Cardiac fibroblast (primary cell): ENCODE data around the gene ERVFRD-1.

Experiments
- DNase-seq, 2 donors: peaks; one replicate each; pipeline versions ENCODE4 v3.0.0 to v3.0.0-alpha.2; 2010; ENCODE audit warnings: low read depth in 2 of 2
- H3K4me3 ChIP-seq, 2 donors: replicated peaks in 1 of 2; 1 replicate in 1 of 2; 2 replicates in 1 of 2; pipeline ENCODE4 v1.5.1; 2011; ENCODE audit warnings: low read depth in 2 of 2, low read length in 2 of 2, mild to moderate bottlenecking in 2 of 2, moderate library complexity in 1 of 2
- TF ChIP-seq, protein P1 (sequence below): IDR thresholded peaks from one replicate; pipeline ENCODE4 v1.5.1; 2011; ENCODE audit warnings: low read depth, mild to moderate bottlenecking, low read length, inconsistent platforms

The ERVFRD-1 gene

GRCh38 chr6:11056871-11057270, 54.7 kb downstream of the ERVFRD-1 start:
- H3K4me3 ChIP-seq, result no peak overlapping the region
- TF ChIP-seq, protein P1, sequence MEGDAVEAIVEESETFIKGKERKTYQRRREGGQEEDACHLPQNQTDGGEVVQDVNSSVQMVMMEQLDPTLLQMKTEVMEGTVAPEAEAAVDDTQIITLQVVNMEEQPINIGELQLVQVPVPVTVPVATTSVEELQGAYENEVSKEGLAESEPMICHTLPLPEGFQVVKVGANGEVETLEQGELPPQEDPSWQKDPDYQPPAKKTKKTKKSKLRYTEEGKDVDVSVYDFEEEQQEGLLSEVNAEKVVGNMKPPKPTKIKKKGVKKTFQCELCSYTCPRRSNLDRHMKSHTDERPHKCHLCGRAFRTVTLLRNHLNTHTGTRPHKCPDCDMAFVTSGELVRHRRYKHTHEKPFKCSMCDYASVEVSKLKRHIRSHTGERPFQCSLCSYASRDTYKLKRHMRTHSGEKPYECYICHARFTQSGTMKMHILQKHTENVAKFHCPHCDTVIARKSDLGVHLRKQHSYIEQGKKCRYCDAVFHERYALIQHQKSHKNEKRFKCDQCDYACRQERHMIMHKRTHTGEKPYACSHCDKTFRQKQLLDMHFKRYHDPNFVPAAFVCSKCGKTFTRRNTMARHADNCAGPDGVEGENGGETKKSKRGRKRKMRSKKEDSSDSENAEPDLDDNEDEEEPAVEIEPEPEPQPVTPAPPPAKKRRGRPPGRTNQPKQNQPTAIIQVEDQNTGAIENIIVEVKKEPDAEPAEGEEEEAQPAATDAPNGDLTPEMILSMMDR, result no peak
- DNase-seq, result no peak

- no peak for DNase-seq
- H3K4me3 ChIP-seq, result no peak overlapping the region
- TF ChIP-seq, protein P1, result no peak
Observed at GRCh38 chr6:11055127-11055627, 56.3 kb downstream of the ERVFRD-1 start.

DNA sequence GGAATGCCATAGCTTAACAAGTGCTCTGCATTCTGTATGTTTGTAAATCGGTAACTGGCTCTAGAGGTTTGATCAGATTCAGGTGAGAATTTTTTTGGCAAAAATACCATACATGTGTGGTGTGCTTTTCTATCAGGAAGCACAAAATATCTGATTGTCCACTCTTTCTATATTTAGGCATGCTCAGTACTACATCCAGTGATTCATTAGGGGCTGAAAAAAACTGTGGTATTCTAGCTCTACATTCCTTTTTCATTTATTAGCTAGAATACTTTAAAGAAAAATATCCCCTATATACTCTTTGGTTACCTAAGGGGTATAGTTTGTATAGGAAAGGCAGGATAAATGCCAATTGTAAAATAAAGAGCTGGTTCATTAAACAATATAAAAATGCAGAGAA, 56.8 kb downstream of the ERVFRD-1 start:
- peak in 1 of 2 donors; percentile 7 for DNase-seq
- TF ChIP-seq, protein P1, result no peak
- no peak overlapping the region for H3K4me3 ChIP-seq

GRCh38 chr6:11053307-11053706, 58.2 kb downstream of the ERVFRD-1 start:
- TF ChIP-seq, protein P1, result no peak
- no peak overlapping the region for H3K4me3 ChIP-seq
- DNase-seq, result no peak
